ENCODE measurements around the gene GAS1. TPM values are rescaled to one million over a fixed set of nuclear protein-coding genes. Genes with fewer than 3 reads are reported as not detected.

The GAS1 gene
- total and polyA plus RNA-seq, 2 of the 8 experiments (the other 6 are each of a cell fraction or from before 2014, with no cell fraction given), result 2.8 to 5.7 TPM

GRCh38 chr9:86991077-86991476, 43.8 kb upstream of the GAS1 start (continued):
- TF ChIP-seq CHD7 (IDR thresholded peaks at IDR 0.05; ENCODE audit: insufficient replicate concordance, low read length), result no peak
- TF ChIP-seq SUZ12 (IDR thresholded peaks at IDR 0.05; ENCODE audit: low read length), result no peak
- TF ChIP-seq ATF2 (IDR thresholded peaks at IDR 0.05; ENCODE audit: low read length), result no peak
- TF ChIP-seq POLR2AphosphoS5 (IDR thresholded peaks at IDR 0.05; ENCODE audit: low read depth, low read length), result no peak
- TF ChIP-seq SIN3A (conservative IDR thresholded peaks at IDR 0.05 in 1 of 2, IDR thresholded peaks at IDR 0.05 in 1 of 2; ENCODE audit: low read depth in 1 of 2, low read length in 2 of 2), result no peak
